IMR-90 (cell line): ENCODE data around the gene AGPAT3. TPM values are rescaled to one million over a fixed set of nuclear protein-coding genes. Genes with fewer than 3 reads are reported as not detected.

Experiments used
- ATAC-seq: fragments of 200-7000 bp; cut with Tn5 transposase; 2 replicates; pipeline ENCODE4 v1.9.1; 2020; ENCODE audit warnings: low read depth, mild to moderate bottlenecking, moderate library complexity
- BruUV-seq: library from RNA; stranded (reverse); fragments of 400-500 nt; replicated peaks from 2 replicates; lab custom pipeline; 2021; lab: Mats Ljungman, UMichigan
- CTCF ChIA-PET: fragments of 300-600 bp; formaldehyde crosslinking; extraction: SDS; loops from one replicate; lab custom pipeline; 2021; ENCODE audit warnings: antibody characterized with exemption; lab: Yijun Ruan, JAX
- POLR2A ChIA-PET: fragments of 300-600 bp; sonication (Branson Sonifier 250); formaldehyde crosslinking; loops from one replicate; lab custom pipeline; 2022; ENCODE audit warnings: antibody characterized with exemption; ENCODE audit not compliant: unreplicated experiment; lab: Charles Lee
- DNase-seq: peaks from one replicate; pipeline ENCODE4 v3.0.0; 2013
- H2AFZ ChIP-seq: replicated peaks from 2 replicates; pipeline ENCODE3; 2013; ENCODE audit warnings: low read length, mild to moderate bottlenecking; ENCODE audit not compliant: poor library complexity
- H2AK5ac ChIP-seq: 2 replicates; pipeline ENCODE4 v1.6.1; 2013; ENCODE audit warnings: low read depth, low read length, inconsistent platforms
- H2AK9ac ChIP-seq: replicated peaks from 2 replicates; pipeline ENCODE3; 2013; ENCODE audit warnings: mild to moderate bottlenecking, low read depth, low read length, moderate library complexity; ENCODE audit not compliant: poor library complexity
- H2BK120ac ChIP-seq: 2 replicates; pipeline ENCODE4 v1.6.1; 2013; ENCODE audit warnings: low read depth, low read length, inconsistent platforms
- H2BK15ac ChIP-seq: 3 replicates; pipeline ENCODE4 v1.6.1; 2013; ENCODE audit warnings: low read depth, low read length, inconsistent platforms
- H2BK20ac ChIP-seq: 2 replicates; pipeline ENCODE4 v1.6.1; 2013; ENCODE audit warnings: low read depth, mild to moderate bottlenecking, inconsistent platforms, low read length, moderate library complexity
- H2BK5ac ChIP-seq: 2 replicates; pipeline ENCODE4 v1.6.1; 2013; ENCODE audit warnings: mild to moderate bottlenecking, low read depth, low read length, inconsistent platforms; ENCODE audit not compliant: poor library complexity, severe bottlenecking
- H3K14ac ChIP-seq: replicated peaks from 2 replicates; pipeline ENCODE4 v1.6.1; 2013; ENCODE audit warnings: low read depth, low read length, inconsistent platforms
- H3K18ac ChIP-seq: 2 replicates; pipeline ENCODE4 v1.6.1; 2013; ENCODE audit warnings: low read depth, low read length, control low read depth
- H3K23ac ChIP-seq: 2 replicates; pipeline ENCODE4 v1.6.1; 2013; ENCODE audit warnings: low read depth, low read length, inconsistent platforms
- H3K27ac ChIP-seq: 2 replicates; pipeline ENCODE4 v1.5.1; 2013; ENCODE audit warnings: mild to moderate bottlenecking, control low read depth, low read length; ENCODE audit not compliant: insufficient read depth
- H3K27me3 ChIP-seq: 2 replicates; pipeline ENCODE4 v1.6.1; 2013; ENCODE audit warnings: low read length; ENCODE audit not compliant: control insufficient read depth, insufficient read depth
- H3K36me3 ChIP-seq: 2 replicates; pipeline ENCODE4 v1.6.1; 2013; ENCODE audit warnings: low read length, mixed read lengths; ENCODE audit not compliant: control insufficient read depth, insufficient read depth
- H3K4ac ChIP-seq: 2 replicates; pipeline ENCODE4 v1.6.1; 2013; ENCODE audit warnings: low read depth, low read length, inconsistent platforms
- H3K4me1 ChIP-seq: 2 replicates; pipeline ENCODE4 v1.6.1; 2013; ENCODE audit warnings: low read length, mixed read lengths; ENCODE audit not compliant: control insufficient read depth, insufficient read depth
- H3K4me2 ChIP-seq: 2 replicates; pipeline ENCODE4 v1.6.1; 2013; ENCODE audit warnings: low read depth, mild to moderate bottlenecking, control low read depth, low read length, moderate library complexity
- H3K4me3 ChIP-seq: 2 replicates; pipeline ENCODE4 v1.5.1; 2013; ENCODE audit warnings: low read depth, mild to moderate bottlenecking, control low read depth, low read length, moderate library complexity; ENCODE audit not compliant: insufficient read depth
- H3K56ac ChIP-seq: 2 replicates; pipeline ENCODE4 v1.6.1; 2013; ENCODE audit warnings: low read length, inconsistent platforms; ENCODE audit not compliant: insufficient read depth; ENCODE audit errors: extremely low read depth
- H3K79me1 ChIP-seq, 2 experiments: 2 replicates each; pipeline ENCODE4 v1.6.1; 2013; ENCODE audit warnings: low read length in 2 of 2, inconsistent platforms in 1 of 2, low read depth in 1 of 2
- H3K9ac ChIP-seq: 2 replicates; pipeline ENCODE4 v1.6.1; 2013; ENCODE audit warnings: low read depth, low read length, control low read depth
- H3K9me1 ChIP-seq: 2 replicates; pipeline ENCODE4 v1.6.1; 2013; ENCODE audit warnings: low read length, inconsistent platforms; ENCODE audit not compliant: insufficient read depth
- H3K9me3 ChIP-seq: 2 replicates; pipeline ENCODE4 v1.6.1; 2013; ENCODE audit warnings: low read length; ENCODE audit not compliant: control insufficient read depth, insufficient read depth
- H4K20me1 ChIP-seq: 2 replicates; pipeline ENCODE4 v1.6.1; 2013; ENCODE audit warnings: low read length, inconsistent platforms; ENCODE audit not compliant: insufficient read depth
- H4K5ac ChIP-seq: 2 replicates; pipeline ENCODE4 v1.6.1; 2013; ENCODE audit warnings: mild to moderate bottlenecking, low read depth, low read length, control low read depth
- H4K8ac ChIP-seq, 2 experiments: 2 replicates each; pipeline ENCODE4 v1.6.1; 2013; ENCODE audit warnings: low read depth in 2 of 2, low read length in 2 of 2, control low read depth in 1 of 2, inconsistent platforms in 1 of 2
- H4K91ac ChIP-seq: 2 replicates; pipeline ENCODE4 v1.6.1; 2013; ENCODE audit warnings: low read depth, low read length, inconsistent platforms; ENCODE audit not compliant: insufficient read depth
- MAZ ChIP-seq: IDR thresholded peaks from 2 replicates; pipeline ENCODE4 v1.6.1; 2012; ENCODE audit warnings: low read depth, mild to moderate bottlenecking, low read length, improper control_type of control experiment, moderate library complexity, borderline replicate concordance
- SMC3 ChIP-seq: fragments of 150-350 bp; IDR thresholded peaks from 2 replicates; pipeline ENCODE4 v1.6.1; 2016; ENCODE audit warnings: low read depth, mild to moderate bottlenecking, antibody characterized with exemption, low read length, moderate library complexity
- WGBS, 2 experiments: methylation state at CpG; one replicate each; pipeline versions ENCODE4 v1.1.5 to v1.1.7; 2013; ENCODE audit warnings: missing lambda C conversion rate in 2 of 2; ENCODE audit not compliant: insufficient read length in 1 of 2; ENCODE audit errors: extremely low coverage in 2 of 2; 5-methylcytosine and 5-hydroxymethylcytosine counted together
- dilution Hi-C: fragments of 300-500 bp; cut with HindIII; formaldehyde crosslinking; loops from one replicate; pipeline ENCODE4 v1.14.3; 2018; ENCODE audit warnings: low sequenced_read_pairs; ENCODE audit not compliant: unreplicated experiment
- in situ Hi-C: fragments of 300-500 bp; cut with MboI; formaldehyde crosslinking; loops from 3 replicates; pipeline ENCODE4 v1.14.3; 2019; ENCODE audit warnings: low sequenced_read_pairs, inconsistent platforms, mixed read lengths
- intact Hi-C: fragments of 100-400 bp; cut with micrococcal nuclease; formaldehyde crosslinking; loops from 2 replicates; pipeline ENCODE4 v1.10.0; 2022
- polyA plus RNA-seq, 3 experiments: library from polyadenylated mRNA; depleted of rRNA; stranded (reverse); fragments of >200 nt; gene quantifications; 2 replicates each; pipeline ENCODE4 v1.2.3, GENCODE V29; 2012; ENCODE audit warnings: low replicate concordance in 1 of 3
- total RNA-seq: library from RNA; depleted of rRNA; stranded (reverse); fragments of >200 nt; gene quantifications from 2 replicates; pipeline ENCODE4 v1.2.3, GENCODE V29; 2012

AGPAT3 gene
- total and polyA plus RNA-seq, 2 of the 4 experiments (the other 2 are of a cell fraction), result 27.1 to 38.7 TPM

GRCh38 chr21:43936247-43936967, 71.4 kb downstream of the AGPAT3 start:
- Histone ChIP-seq H3K14ac (no peak overlapping the region), H3K18ac (no peak overlapping the region), H3K56ac (no peak overlapping the region), H3K36me3 (peaks cover 3% of the 10 kb centered on the region), H3K9me1 (peaks cover 12% of the 10 kb centered on the region), H3K27me3 (no peaks in the 10 kb centered on the region), H2BK20ac (no peak overlapping the region), H2AFZ (no peak overlapping the region), H3K23ac (no peak overlapping the region), H4K91ac (no peak overlapping the region), H2AK9ac (no peak overlapping the region), H3K4me3 (no peak overlapping the region), H2AK5ac (no peak overlapping the region), H2BK120ac (no peak overlapping the region), H4K5ac (no peak overlapping the region), H4K20me1 (peaks cover 66% of the 10 kb centered on the region), H3K79me1 (peaks cover 40 to 68% of the 10 kb centered on the region in 2 experiments), H3K4me1 (peaks cover 4% of the 10 kb centered on the region; the same call in 1 of the 2 replicates), H3K4me2 (no peak overlapping the region), H3K9me3 (no peaks in the 10 kb centered on the region), H3K4ac (no peak overlapping the region), H4K8ac (no peak overlapping the region), H3K9ac (no peak overlapping the region), H2BK15ac (no peak overlapping the region), H3K27ac (no peak overlapping the region), H2BK5ac (no peak overlapping the region)
- TF ChIP-seq MAZ (no peak), SMC3 (no peak)
- DNase-seq, result no peak
- BruUV-seq, result no TSS peak
- in situ Hi-C loops, result no loop called here
- ATAC-seq, result no peak
- CTCF ChIA-PET, result no interaction called here
- dilution Hi-C loops, result no loop called here
- POLR2A ChIA-PET, result no interaction called here
- intact Hi-C loops, result no loop called here
- WGBS, 2 experiments, result 89% methylated on average over 18 of the region's 25 CpGs; no CpG with 5 or more reads in 1 of the 2 experiments
